ENCODE measurements around the gene NRDC.

NRDC gene

DNA sequence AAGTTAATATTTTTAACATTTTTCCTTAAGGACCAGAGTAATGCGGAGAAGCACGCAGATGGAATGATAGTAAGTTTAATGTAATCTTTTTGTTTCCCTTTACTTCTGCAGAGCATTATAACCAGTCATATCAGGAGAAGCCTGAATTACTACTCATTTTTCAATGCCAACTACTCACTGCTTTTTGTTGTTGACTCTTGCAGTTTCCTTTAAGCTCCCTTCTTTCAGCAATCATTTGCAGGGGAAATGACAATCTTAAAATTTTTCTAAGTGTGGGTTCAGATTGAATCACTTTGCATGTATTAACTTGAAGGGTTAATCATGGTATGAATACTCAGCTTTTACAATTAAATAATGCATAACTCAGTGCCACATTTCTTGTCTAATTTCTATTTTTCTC lies 122.2 kb downstream of the NRDC start:
- DNase-seq = no peak

DNA sequence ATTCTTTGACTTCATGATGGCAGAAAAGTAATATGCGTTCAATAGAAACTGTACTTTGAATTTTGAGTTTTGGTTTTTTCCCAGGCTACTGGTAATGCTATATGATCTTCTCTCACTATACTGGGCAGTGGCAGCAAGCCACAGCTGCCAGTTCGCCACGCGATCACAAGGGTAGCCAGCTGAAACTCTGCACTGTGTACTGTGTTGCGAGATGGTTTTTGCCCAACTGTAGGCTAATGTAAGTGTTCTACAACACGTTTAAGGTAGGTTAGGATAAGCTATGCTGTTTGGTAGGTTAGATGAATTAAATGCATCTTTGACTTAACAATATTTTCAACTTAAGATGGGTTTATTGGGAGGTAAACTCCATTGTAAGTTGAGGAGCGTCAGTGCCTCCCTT lies 123.1 kb downstream of the NRDC start:
- no peak for DNase-seq

GRCh38 chr1:51754666-51755065 lies 123.9 kb downstream of the NRDC start:
- no peak for DNase-seq

- DNase-seq = no peak
Observed at GRCh38 chr1:51753969-51754368, 124.6 kb downstream of the NRDC start.

DNA sequence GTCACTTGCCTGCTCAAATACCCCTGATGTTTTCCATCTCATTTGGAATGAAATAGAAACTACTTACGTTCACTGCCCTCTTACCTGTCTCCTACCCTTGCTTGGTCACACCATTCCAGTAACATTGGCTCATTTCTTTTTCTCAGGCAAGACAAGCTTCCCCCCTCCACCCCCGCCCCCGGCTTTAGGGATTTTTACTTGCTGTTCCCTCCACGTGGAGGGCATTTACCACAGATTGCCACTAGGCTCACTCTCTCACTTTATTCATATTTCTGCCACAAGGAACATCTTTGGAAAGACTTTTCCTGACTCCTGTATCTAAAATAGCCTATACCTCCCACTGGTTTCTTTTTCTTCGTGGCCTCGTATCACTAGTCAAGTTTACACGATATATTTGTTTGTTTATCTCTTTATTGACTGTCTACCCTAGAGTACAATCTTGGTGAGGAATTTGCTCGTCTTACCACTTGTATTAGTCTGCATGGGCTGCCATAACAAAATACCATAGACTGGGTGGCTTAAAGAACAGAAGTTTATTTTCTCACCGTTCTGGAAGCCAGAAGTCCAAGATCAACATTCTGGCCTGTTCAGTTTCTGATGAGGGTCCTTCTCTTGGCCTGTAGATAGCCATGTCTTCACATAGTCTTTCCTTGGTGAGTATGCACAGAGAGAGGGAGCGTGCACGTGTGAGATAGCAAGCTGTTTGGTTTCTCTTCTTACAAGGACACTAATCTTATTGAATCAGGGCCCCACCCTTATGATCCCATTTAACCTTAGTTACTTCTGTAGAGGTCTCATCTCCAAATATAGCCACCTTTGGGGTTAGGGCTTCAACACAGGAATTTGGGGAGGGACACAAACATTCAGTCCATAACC lies 126.2 kb downstream of the NRDC start:
- DNase-seq = no peak

DNA sequence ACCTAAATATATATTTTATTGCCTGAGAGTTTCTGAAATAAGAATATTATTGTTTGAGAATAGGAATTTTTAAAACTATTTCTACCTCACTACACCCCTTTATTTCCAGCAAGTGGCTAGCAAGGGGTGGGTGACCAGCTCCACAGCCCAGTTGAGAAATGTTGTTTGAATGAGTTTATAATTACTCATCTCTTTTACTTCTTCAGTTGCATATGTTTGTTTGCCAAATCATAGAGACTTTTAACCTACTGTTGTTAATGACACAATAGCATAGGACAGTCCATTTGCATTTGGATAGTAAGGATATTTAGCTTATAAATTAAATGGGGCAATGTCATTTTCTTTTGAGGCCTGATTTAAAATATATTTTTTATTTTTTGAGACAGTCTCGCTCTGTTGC lies 127.8 kb downstream of the NRDC start:
- DNase-seq = no peak

DNA sequence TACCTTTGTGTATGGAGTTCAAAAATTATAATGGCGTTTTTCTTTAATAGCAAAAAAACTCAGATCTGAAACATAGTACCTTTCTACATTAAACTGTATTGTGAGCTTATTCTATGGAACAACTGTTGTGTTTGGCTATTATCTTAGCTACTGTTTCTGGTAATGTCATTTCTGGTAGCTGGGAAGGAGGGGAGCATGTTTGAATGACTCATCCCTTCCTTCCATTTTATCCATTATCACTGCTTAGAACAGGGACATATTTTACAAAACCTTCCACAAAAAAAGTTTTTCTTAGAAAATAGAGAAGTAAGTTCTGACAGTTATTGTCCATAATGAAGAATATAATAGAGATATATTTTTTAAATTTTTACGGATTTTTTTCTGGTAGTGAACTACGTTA lies 128.3 kb downstream of the NRDC start:
- DNase-seq = no peak

DNA sequence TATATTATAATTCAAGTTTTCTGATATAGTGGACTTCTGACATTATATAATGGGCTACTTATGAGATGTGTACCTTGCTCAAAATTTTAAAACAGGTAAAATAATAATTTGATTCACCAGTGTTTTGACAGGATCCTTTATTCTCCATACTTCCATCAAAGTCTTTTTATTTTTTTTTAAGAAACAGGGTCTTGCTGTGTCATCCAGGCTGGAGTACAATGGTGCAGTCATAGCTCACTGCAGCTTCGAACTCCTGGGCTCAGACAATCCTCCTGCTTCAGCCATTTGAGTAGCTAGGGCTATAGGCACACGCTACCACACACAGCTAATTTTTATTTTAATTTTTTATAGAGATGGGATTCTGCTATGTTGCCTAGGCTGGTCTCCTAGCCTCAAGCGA lies 129.4 kb downstream of the NRDC start:
- DNase-seq = no peak

GRCh38 chr1:51745304-51745570 lies 133.3 kb downstream of the NRDC start:
- no peak for DNase-seq

- DNase-seq = no peak
Observed at GRCh38 chr1:51744506-51745303, 133.8 kb downstream of the NRDC start.

DNA sequence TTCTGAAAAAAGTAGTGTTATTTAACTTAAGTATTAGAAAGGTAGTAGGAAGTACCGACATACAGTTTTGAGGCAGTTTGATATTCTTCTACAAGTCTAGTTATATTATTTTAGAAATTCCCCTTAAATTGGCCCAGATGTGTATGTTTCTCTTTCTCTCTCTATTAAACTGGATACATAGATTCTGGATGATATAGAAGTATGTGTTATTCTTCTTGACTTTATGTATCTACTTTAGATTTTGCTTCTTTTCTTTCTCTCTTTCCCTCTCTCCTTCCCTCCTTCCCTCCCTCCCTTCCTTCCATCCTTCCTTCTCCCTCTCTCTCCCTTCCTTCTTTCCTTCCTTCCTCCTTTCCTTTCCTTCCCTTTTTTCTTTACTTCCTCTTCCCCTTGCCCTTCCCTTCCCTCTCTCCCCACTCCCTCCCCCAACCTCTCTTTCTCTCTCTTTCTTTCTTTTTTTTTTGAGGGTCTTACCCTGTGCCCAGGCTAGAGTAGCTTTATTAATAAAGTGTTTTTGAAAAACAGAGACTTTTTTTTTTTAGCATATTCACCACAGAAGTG lies 137.3 kb downstream of the NRDC start:
- no peak for DNase-seq

DNA sequence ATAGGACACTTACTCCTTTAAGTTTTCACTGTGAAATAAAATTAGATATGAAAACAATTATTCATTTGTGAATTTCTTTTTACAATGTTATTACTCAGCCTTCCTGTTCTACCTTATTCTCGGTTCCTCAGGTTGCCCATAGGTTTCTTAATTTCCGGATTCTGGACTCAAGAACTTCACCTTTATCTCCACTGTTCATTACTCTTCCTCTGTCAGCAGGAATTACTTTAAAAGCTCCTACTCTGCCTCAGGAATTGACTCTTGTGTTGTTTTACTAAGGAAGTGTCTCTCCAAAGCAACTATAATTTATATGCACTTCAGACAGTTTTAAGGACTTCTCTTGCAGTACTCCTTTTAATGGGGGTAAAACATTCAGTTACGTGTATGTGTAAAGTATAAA lies 137.9 kb downstream of the NRDC start:
- no peak for DNase-seq

Data from NCI-H2107 (cell line).